Activated CD4-positive, alpha-beta T cell treated with anti-CD3 and anti-CD28 coated beads, Interleukin-2, amount 50 U/mL, for 24 hours (primary cell): ENCODE results near the gene TRIM24.
"Not testable (repeated sequence)": the region's sequence is repeated elsewhere in the genome, so short reads cannot be mapped to it uniquely, and the experiment has no call there.

Experiments used
- DNase-seq, 2 donors: peaks; one replicate each; pipeline ENCODE4 v3.0.0-alpha.2; 2020; ENCODE audit warnings: low read depth in 1 of 2, low spot score in 1 of 2

TRIM24 gene

DNA sequence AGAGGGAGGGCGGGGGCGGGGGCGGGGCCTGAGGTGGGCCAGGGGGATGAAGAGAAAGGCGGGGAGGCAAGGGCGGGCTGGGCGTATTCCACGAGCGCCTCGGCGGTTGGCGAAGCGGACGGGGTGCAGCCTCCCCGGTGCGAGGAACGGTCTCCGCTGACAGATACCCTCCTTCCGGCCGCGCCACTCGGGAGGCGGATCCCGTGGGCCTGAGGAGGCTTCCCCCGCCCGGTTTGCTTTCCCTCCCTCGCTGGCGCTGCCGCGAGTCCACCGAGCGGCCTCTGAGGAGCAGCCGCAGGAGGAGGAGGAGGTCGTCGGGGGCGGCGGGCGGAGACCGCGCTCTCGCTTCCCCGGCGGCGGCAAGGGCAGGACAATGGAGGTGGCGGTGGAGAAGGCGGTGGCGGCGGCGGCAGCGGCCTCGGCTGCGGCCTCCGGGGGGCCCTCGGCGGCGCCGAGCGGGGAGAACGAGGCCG is at the start of gene TRIM24:
Gene TRIM24 (plus strand): TSS at position 84 of the 473 bp plus-strand sequence. CDS start 290 bp downstream, at position 374.
- peak in 1 of 2 donors; percentile 91 for DNase-seq

DNA sequence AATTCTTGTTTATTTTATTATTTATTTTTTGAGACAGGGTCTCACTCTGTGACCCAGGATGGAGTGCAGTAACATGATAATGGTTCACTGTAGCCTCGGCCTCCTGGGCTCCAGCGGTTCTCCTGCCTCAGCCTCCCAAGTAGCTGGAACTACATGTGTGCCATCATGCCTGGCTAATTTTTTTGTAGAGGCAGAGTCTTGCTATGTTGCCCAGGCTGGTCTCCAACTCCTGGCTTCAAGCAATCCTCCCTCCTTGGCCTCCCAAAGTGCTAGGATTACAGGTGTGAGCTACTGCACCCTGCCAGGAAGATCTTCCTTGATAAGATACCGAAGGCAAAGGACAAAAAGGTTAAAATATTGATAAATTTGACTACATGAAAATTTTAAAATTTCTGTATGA is 48.0 kb upstream of the TRIM24 start:
- DNase-seq = not testable (repeated sequence)

DNA sequence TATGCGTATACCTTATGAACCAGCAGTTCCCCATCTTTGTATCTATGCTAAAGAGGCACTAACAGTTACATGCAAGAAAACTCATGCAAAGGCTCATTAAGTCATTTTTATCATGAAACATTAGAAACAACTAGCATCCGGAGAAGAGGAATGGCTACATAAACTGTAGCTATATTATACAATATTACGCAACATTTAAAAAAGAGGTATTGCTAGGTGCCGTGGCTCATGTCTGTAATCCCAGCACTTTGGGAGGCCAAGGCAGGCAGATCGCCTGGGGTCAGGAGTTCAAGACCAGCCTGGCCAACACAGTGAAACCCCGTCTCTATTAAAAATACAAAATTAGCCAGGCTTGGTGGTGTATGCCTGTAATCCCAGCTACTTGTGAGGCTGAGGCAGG is 47.1 kb upstream of the TRIM24 start:
- not testable (repeated sequence) for DNase-seq

GRCh38 chr7:138417078-138417700 is 42.9 kb upstream of the TRIM24 start:
- DNase-seq = no peak

DNA sequence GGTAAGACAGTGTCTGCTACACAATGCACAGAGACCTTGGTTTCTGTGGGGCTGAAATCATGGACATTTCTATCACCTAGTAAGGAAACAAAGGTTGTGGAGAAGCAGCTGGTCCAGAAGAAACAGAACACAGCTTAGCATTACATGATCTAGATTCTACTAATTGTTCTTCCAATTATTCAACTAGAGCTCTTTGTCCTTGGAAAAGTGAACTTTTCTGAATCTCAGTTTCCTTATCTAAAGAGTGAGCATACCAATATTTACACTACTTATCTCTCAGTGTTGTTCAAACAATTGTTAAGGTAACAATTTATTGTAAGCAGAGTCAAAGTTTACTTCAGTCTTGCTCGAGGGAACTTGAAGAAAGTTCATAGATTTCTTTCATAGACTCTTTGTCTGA is 42.3 kb upstream of the TRIM24 start:
- no peak for DNase-seq

DNA sequence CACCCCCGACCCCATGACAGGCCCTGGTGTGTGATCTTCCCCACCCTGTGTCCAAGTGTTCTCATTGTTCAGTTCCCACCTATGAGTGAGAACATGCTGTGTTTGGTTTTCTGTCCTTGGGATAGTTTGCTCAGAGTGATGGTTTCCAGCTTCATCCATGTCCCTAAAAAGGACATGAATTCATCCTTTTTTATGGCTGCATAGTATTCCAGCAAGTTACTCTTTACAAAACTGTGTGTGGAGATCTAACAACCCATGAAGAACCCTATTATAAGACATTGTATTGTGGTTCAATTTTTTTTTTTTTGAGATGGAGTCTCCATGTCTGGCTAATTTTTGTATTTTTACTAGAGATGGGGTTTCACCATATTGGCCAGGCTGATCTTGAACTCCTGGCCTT is 41.7 kb upstream of the TRIM24 start:
- DNase-seq = not testable (repeated sequence)

GRCh38 chr7:138425026-138425425 is 35.0 kb upstream of the TRIM24 start:
- no peak for DNase-seq

DNA sequence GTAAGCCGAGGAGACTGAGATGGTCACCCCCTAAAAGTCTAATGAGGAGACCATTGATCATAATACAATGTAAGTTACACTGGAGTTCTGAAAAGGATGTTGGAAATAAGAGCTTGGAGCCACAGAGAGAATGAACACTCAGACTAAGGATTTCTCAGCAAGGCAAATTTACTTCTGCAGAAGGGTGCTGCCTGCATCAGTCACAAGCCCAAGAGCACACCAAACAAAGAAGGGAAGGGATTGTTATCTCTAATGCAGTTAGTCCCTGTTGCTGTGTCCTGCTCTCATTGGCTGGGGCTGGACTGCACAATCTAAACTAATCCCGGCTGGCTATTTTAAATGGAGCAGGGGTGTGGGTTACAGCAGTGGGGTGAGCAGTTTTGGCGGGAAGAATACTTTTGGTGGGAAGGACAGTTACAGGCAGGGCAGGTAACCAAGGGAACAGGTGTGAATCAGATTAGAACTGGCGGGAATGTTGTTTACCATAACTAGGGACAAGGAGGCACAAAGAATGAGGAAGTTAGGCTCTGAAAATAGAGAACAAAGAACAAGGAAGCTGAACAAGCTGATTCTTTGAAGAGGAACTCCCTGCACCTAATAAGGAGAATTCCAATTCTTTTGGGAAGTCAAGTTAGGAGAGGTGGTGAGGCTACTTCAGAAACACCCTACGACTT is 30.3 kb upstream of the TRIM24 start:
- no peak for DNase-seq

DNA sequence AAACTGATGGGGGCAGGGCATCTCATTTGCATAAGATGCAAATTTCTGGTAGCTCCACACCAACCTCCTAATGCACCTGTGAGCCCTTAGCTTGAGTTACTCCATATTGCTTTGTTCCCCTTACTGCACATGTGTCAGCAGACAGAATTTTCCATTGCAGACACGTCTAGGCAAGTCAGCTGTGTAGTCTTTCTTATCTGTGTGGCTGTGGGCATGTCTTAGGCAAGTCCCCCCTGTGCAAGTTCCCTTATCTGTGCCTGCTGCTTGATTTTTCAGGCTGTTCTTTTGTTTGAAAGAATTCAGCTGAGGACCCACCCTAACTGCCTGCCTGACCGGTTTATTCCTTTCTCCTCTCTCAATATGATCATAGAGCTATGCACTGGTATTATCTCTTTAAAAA is 28.5 kb upstream of the TRIM24 start:
- DNase-seq = no peak

GRCh38 chr7:138433583-138434443 is 26.2 kb upstream of the TRIM24 start:
- no peak for DNase-seq

DNA sequence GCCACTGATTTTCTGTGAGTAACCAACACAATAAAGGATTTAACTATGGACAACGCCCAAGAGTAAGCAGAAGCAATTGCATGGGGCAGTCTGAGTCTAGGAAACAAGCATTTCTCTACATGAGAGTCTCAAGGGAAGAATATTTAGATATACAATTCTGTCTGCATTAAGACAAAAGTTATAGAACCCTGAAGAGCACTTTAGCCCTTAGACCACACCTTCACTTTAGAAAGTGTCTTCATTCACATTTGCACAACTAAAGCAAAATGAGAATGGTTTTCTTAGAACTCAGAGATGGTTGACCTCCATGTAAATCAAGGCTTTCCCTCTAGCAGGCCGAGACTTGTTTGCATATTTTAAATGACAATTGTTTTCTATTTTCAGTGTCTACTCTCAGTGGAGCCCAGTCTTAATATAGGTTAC is 25.5 kb upstream of the TRIM24 start:
- no peak for DNase-seq

GRCh38 chr7:138435231-138435919 is 24.7 kb upstream of the TRIM24 start:
- DNase-seq = no peak

DNA sequence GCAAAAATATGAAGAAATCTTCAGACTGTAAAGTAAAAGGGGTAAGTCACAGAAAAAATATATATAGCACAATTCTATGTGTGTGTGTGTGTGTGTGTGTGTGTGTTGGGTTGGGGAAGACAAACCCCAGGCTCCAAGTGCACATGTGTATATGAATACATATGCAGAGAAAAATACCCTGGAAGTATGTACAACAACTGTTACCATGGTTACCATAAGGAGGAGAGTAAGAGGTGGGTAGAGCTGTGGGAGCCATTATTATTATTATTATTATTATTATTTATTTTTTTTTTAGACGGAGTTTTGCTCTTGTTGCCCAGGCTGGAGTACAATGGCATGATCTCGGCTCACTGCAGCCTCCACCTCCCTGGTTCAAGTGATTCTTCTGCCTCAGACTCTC is 23.7 kb upstream of the TRIM24 start:
- DNase-seq = no peak

DNA sequence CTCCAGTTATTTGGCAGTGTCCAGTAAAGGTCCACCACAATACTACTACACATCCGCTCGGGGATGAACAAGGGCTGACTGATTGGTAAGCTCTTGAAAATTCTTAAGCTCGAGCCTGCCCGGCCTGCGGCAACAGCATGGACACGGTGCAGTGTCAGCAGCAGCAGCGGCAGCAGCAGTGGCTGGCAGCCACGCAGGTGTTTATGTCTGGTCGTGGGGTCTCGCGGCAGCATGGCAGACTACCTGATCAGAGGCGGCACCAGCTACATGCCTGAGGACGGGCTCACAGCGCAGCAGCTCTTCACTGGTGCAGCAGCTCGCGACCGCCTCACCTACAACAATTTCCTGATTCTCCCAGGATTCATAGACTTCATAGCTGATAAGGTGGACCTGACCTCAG is 19.6 kb upstream of the TRIM24 start:
- no peak for DNase-seq

GRCh38 chr7:138442822-138443221 is 17.2 kb upstream of the TRIM24 start:
- DNase-seq = no peak

DNA sequence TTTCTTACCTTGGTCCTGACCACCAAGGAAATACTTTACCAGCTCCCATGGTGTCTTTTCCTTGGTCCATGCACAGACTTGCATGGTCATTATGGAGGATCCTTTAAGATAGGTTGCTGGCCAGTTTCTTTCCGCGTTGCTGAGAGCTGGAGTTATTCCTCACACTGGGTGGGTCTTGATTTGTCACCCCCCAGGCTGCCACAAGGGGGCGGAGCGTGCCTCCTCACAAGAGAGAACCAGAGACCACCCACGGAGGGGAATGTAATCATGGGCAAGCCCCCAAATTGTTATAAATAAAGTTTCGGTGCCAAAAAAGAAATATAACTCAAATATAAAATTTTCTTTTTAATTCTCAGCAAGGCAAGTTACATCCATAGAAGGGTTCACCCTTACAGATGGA is 10.5 kb upstream of the TRIM24 start:
- no peak for DNase-seq

GRCh38 chr7:138455609-138456008 is 4.5 kb upstream of the TRIM24 start:
- DNase-seq = no peak

- no peak for DNase-seq
Measured at GRCh38 chr7:138456220-138456619, 3.8 kb upstream of the TRIM24 start.

- no peak for DNase-seq
Measured at GRCh38 chr7:138458576-138459412, 1.3 kb upstream of the TRIM24 start.

DNA sequence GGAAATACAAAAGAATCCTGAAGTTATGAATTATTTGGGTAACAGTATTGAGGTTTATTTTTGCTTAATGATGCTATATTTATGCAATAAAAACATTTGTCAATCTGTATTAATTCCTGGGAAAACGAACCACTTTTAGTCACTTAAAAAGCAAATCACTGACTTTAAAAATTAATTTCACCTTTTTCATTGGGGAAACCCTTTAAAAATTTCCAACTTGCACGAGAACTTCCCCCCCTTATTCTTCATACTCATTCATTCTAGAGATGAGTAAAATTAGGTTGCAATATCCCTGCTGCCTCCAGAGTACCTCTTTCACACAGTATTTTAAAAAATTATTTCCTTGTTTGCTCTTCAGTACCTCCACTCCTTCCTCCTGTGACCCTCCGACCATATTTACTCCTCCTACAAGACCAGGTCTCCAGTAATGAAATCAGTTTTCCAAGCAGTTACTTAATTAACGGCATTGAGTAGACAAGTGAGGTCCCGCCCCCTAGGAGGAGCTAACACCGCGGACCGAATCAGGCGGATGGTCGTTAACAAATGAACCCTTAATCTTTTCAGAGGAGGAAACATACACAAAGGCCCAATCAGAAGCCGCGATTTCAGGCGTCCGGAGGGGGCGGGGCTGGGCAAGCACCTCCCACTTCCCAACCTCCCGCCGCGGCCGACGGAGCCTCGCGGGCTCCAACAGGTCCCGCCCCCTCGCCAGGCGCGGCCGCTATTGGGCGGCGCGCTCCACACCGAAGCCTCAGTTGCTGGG is 465 bp upstream of the TRIM24 start:
- DNase-seq = peak; percentile 94 to 96
